Trophoblast cell (in vitro differentiated cells and primary cell): ENCODE measurements around the gene FTO.
A peak's percentile ranks its signal among the peaks of the same experiment; 100 is the strongest.

Experiments used
- DNase-seq, 2 donors: peaks; one replicate each; pipeline ENCODE4 v3.0.0-alpha.2; 2016
- H2AFZ ChIP-seq: 2 replicates; pipeline ENCODE4 v1.6.1; 2013; ENCODE audit warnings: low read length, moderate library complexity, mild to moderate bottlenecking; ENCODE audit not compliant: insufficient read depth, poor library complexity
- H2AK5ac ChIP-seq: 2 replicates; pipeline ENCODE4 v1.6.1; 2013; ENCODE audit warnings: mild to moderate bottlenecking, low read length
- H2BK120ac ChIP-seq: 2 replicates; pipeline ENCODE4 v1.6.1; 2013; ENCODE audit warnings: low read length, mild to moderate bottlenecking, moderate library complexity; ENCODE audit not compliant: insufficient read depth, poor library complexity
- H2BK12ac ChIP-seq: 2 replicates; pipeline ENCODE4 v1.6.1; 2013; ENCODE audit warnings: mild to moderate bottlenecking, low read length, moderate library complexity
- H2BK5ac ChIP-seq: 2 replicates; pipeline ENCODE4 v1.6.1; 2013; ENCODE audit warnings: low read length, low read depth, moderate library complexity, mild to moderate bottlenecking; ENCODE audit not compliant: poor library complexity
- H3K14ac ChIP-seq: 2 replicates; pipeline ENCODE4 v1.6.1; 2013; ENCODE audit warnings: mild to moderate bottlenecking, low read length
- H3K18ac ChIP-seq: 2 replicates; pipeline ENCODE4 v1.6.1; 2013; ENCODE audit warnings: mild to moderate bottlenecking, low read length
- H3K23ac ChIP-seq: 2 replicates; pipeline ENCODE4 v1.6.1; 2013; ENCODE audit warnings: low read length
- H3K27ac ChIP-seq: 2 replicates; pipeline ENCODE4 v1.5.1; 2013; ENCODE audit warnings: low read depth, mild to moderate bottlenecking, inconsistent platforms, low read length, moderate library complexity
- H3K27me3 ChIP-seq: 2 replicates; pipeline ENCODE4 v1.6.1; 2013; ENCODE audit warnings: inconsistent platforms, mild to moderate bottlenecking, low read length, moderate library complexity; ENCODE audit not compliant: insufficient read depth
- H3K36me3 ChIP-seq, 2 experiments: 1 replicate in 1 of 2; 2 replicates in 1 of 2; pipeline ENCODE4 v1.6.1; 2013; ENCODE audit warnings: low read length in 2 of 2, mild to moderate bottlenecking in 2 of 2, moderate library complexity in 1 of 2; ENCODE audit not compliant: insufficient read depth in 2 of 2, control insufficient read depth in 1 of 2
- H3K4ac ChIP-seq: 2 replicates; pipeline ENCODE4 v1.6.1; 2013; ENCODE audit warnings: low read depth, mild to moderate bottlenecking, low read length, moderate library complexity
- H3K4me1 ChIP-seq, 2 experiments: 1 replicate in 1 of 2; 2 replicates in 1 of 2; pipeline ENCODE4 v1.6.1; 2013; ENCODE audit warnings: low read length in 2 of 2, mild to moderate bottlenecking in 2 of 2, moderate library complexity in 1 of 2; ENCODE audit not compliant: insufficient read depth in 2 of 2, control insufficient read depth in 1 of 2
- H3K4me2 ChIP-seq: 2 replicates; pipeline ENCODE4 v1.6.1; 2013; ENCODE audit warnings: inconsistent platforms, mild to moderate bottlenecking, low read length, moderate library complexity
- H3K4me3 ChIP-seq: 2 replicates; pipeline ENCODE4 v1.5.1; 2013; ENCODE audit warnings: mild to moderate bottlenecking, low read depth, low read length, inconsistent platforms
- H3K79me1 ChIP-seq: one replicate; pipeline ENCODE4 v1.6.1; 2013; ENCODE audit warnings: low read length
- H3K79me2 ChIP-seq: 2 replicates; pipeline ENCODE4 v1.6.1; 2013; ENCODE audit warnings: low read length, mild to moderate bottlenecking; ENCODE audit not compliant: control insufficient read depth, insufficient read depth, poor library complexity
- H3K9ac ChIP-seq: 2 replicates; pipeline ENCODE4 v1.6.1; 2013; ENCODE audit warnings: mild to moderate bottlenecking, low read length
- H3K9me3 ChIP-seq: 2 replicates; pipeline ENCODE4 v1.6.1; 2013; ENCODE audit warnings: low read depth, mild to moderate bottlenecking, control low read depth, inconsistent platforms, low read length; ENCODE audit not compliant: insufficient read depth
- H4K12ac ChIP-seq: 2 replicates; pipeline ENCODE4 v1.6.1; 2013; ENCODE audit warnings: low read depth, mild to moderate bottlenecking, low read length, moderate library complexity
- H4K8ac ChIP-seq: 2 replicates; pipeline ENCODE4 v1.6.1; 2013; ENCODE audit warnings: low read depth, mild to moderate bottlenecking, low read length, moderate library complexity
- H4K91ac ChIP-seq: one replicate; pipeline ENCODE4 v1.6.1; 2013; ENCODE audit warnings: low read depth, mild to moderate bottlenecking, low read length, moderate library complexity
- WGBS: extraction: QIAGEN DNeasy Blood & Tissue Kit; methylation state at CpG from one replicate; pipeline ENCODE4 v1.1.7; 2013; ENCODE audit warnings: missing lambda C conversion rate; ENCODE audit not compliant: insufficient read length, insufficient coverage; ENCODE audit errors: extremely low coverage; 5-methylcytosine and 5-hydroxymethylcytosine counted together

FTO gene

DNA sequence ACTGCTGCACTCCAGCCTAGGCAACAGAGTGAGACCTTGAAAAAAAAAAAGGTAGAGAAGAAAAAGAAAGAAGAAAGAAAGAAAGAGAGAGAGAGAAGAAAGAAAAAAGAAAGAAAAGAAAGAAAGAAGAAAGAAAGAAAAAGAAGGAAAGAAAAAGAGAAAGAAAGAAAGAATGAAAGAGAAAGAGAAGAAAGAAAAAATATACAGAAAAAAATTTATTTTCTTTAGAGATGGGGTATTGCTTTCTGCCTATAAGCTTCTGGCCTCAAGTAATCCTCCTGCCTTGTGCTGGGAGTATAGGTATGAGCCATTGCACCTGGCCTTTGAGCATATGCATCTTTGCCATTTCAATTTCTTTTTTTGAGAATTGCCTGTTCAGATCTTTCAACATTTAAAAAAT lies 425.9 kb downstream of the FTO start:
- DNase-seq: no peak

DNA sequence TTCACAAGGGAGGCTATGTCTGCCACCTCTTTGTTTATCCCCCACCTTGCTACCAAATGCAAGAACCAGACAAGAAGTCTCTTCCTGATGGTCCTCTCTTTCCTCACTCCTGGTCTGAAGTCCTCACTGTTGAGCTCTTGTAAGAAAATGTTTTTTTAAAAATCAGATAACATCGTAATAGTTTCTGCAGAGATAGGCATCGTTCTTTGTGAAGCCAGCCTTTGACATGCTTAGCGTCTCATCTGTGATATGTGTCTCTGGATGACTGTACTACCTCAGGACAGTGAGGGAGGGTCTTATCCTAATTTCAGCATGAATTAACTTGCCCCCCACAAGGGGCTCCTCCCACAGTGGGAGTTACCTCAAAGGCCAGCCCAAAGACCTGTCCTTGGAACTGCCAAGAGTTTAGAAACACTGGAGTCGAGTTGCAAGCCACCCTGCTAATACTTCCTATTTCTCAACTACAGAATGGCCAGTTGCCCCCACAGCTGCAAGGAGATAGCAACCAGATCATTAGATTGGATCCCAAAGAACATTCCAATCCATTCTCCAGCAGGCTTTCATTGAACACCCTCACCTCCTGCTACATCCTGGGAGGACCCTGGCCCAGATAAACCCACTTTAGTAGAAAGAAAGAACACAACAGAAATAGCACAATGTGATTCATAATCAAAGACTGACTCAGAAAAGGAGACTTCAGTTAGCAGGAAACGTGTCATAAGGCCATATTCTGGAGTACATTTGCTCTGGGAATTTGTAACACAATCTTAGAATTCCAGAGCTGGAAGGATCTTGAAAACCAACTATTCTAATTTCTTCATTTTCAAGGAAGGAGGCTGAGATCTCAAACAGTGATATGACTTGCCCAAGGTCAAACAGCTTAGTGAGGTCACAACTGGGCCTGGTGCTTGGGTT lies 431.7 kb downstream of the FTO start:
- Histone ChIP-seq H3K79me2 (no peaks in the 10 kb centered on the region), H3K27me3 (no peaks in the 10 kb centered on the region), H2AK5ac (no peak overlapping the region), H3K9me3 (peaks cover 2% of the 10 kb centered on the region), H2BK12ac (no peak overlapping the region), H4K8ac (no peak overlapping the region), H3K4me1 (peaks cover 3 to 4% of the 10 kb centered on the region in 2 experiments), H4K91ac (no peak overlapping the region), H3K27ac (no peak overlapping the region), H3K4ac (no peak overlapping the region), H3K9ac (no peak overlapping the region), H3K4me3 (no peak overlapping the region), H4K12ac (no peak overlapping the region), H3K23ac (no peak overlapping the region), H3K14ac (no peak overlapping the region), H3K36me3 (no peaks in the 10 kb centered on the region), H3K4me2 (no peak overlapping the region), H2BK120ac (no peak overlapping the region), H3K79me1 (no peaks in the 10 kb centered on the region), H2AFZ (no peak overlapping the region), H3K18ac (no peak overlapping the region), H2BK5ac (no peak overlapping the region)
- WGBS: no CpG with 5 or more reads among the region's 5 CpGs
- DNase-seq: peak; percentile 60 to 83

More for the DNA sequence above, 425.9 kb downstream of the FTO start:
- Histone ChIP-seq H3K36me3 (no peaks in the 10 kb centered on the region), H4K91ac (no peak overlapping the region), H2AK5ac (no peak overlapping the region), H3K79me2 (no peaks in the 10 kb centered on the region), H3K14ac (no peak overlapping the region), H3K23ac (no peak overlapping the region), H3K4me1 (no peaks in the 10 kb centered on the region), H3K4me3 (no peak overlapping the region), H3K4me2 (no peak overlapping the region), H3K18ac (no peak overlapping the region), H3K9me3 (peaks cover 2% of the 10 kb centered on the region), H4K8ac (no peak overlapping the region), H2BK12ac (no peak overlapping the region), H3K79me1 (no peaks in the 10 kb centered on the region), H4K12ac (no peak overlapping the region), H2BK120ac (no peak overlapping the region), H3K4ac (no peak overlapping the region), H2AFZ (no peak overlapping the region), H3K9ac (no peak overlapping the region), H3K27ac (no peak overlapping the region), H3K27me3 (no peaks in the 10 kb centered on the region), H2BK5ac (no peak overlapping the region)

DNA sequence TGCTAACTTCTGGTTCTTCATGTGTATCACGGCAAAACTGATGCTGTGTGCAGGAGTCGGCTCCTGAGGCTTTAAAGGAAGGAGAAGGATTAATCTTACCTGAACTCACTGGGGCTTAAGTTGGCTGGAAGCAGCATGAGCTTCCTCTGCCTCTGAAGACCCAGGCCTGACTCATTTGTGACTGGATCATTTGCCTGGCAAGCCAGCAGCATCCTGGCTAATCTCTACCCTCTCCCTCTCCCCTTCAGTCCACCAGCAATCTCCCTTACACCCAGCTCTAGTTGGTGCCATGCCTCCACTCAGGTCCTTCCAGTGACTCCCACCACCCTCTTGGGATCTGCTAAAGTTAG lies 432.3 kb downstream of the FTO start:
- Histone ChIP-seq H3K36me3 (no peaks in the 10 kb centered on the region), H2BK12ac (no peak overlapping the region), H3K79me2 (no peaks in the 10 kb centered on the region), H2BK5ac (no peak overlapping the region), H3K4ac (no peak overlapping the region), H4K8ac (no peak overlapping the region), H3K27me3 (no peaks in the 10 kb centered on the region), H3K18ac (no peak overlapping the region), H4K91ac (no peak overlapping the region), H3K4me2 (no peak overlapping the region), H2BK120ac (no peak overlapping the region), H2AFZ (no peak overlapping the region), H3K79me1 (no peaks in the 10 kb centered on the region), H3K14ac (no peak overlapping the region), H3K9ac (no peak overlapping the region), H3K4me3 (no peak overlapping the region), H3K23ac (no peak overlapping the region), H3K9me3 (peaks cover 2% of the 10 kb centered on the region), H2AK5ac (no peak overlapping the region), H4K12ac (no peak overlapping the region), H3K27ac (no peak overlapping the region), H3K4me1 (peaks cover 3 to 4% of the 10 kb centered on the region in 2 experiments)
- no CpG with 5 or more reads among the region's 2 CpGs for WGBS
- no peak for DNase-seq

DNA sequence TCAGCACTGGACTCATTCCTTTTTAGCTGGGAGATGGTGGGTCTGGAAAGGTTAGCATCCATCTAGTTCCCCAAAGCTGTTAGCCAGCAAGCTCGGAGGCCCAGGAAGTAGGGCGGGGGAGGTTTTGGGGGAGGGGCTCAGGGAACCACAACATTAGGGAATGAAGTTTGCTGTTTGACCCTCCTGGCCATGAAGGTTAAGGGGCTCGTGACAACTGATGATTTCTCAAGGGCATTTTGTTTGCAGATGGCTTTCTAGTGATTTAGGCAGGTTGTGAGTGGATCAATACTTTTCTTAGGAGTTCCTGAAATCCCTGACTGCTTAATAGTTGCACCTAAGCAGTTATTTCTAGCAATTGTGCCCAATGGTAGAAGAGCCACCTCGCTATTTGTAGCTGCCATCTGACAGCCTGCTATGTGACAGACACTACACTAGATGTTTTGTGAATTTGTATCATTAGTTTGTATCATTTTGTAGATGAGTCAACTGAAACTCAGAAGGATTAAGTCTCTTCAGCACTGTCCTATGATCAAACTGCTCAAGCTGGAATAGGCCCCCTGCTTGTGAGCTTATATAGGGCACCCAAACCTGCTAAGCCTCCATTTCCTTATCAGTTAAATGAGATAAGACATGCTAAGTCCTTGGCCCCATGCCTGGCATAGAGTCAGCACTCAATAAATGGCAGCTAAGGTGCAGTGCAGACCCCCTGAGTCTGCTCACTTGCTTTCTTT lies 436.3 kb downstream of the FTO start:
- no peak overlapping the region for H3K14ac ChIP-seq
- H3K9me3 ChIP-seq: no peaks in the 10 kb centered on the region
- no peak overlapping the region for H4K91ac ChIP-seq
- H3K4me1 ChIP-seq: peaks cover 3 to 4% of the 10 kb centered on the region in 2 experiments
- no peak overlapping the region for H2BK120ac ChIP-seq
- no peak overlapping the region for H3K4me2 ChIP-seq
- H2BK12ac ChIP-seq: no peak overlapping the region
- no peaks in the 10 kb centered on the region for H3K79me1 ChIP-seq
- no peaks in the 10 kb centered on the region for H3K36me3 ChIP-seq
- H3K27ac ChIP-seq: no peak overlapping the region
- H3K79me2 ChIP-seq: no peaks in the 10 kb centered on the region
- H2AFZ ChIP-seq: no peak overlapping the region
- H3K4ac ChIP-seq: no peak overlapping the region
- H2AK5ac ChIP-seq: no peak overlapping the region
- no peaks in the 10 kb centered on the region for H3K27me3 ChIP-seq
- no peak overlapping the region for H3K4me3 ChIP-seq
- WGBS: no CpG with 5 or more reads among the region's 4 CpGs
- no peak overlapping the region for H3K9ac ChIP-seq
- H4K12ac ChIP-seq: no peak overlapping the region
- H4K8ac ChIP-seq: no peak overlapping the region
- H2BK5ac ChIP-seq: no peak overlapping the region
- H3K23ac ChIP-seq: no peak overlapping the region
- H3K18ac ChIP-seq: no peak overlapping the region
- no peak for DNase-seq
